Transverse colon (tissue), 4 donors: ENCODE results near the gene FANCC. TPM values are rescaled to one million over a fixed set of nuclear protein-coding genes. Genes with fewer than 3 reads are reported as not detected.

Experiments used
- DNase-seq: peaks from one replicate; pipeline ENCODE4 v3.0.0-alpha.2; 2019
- H3K27ac ChIP-seq, 4 donors: fragments of 200-600 bp; sonication (generic); 2 replicates each; pipeline ENCODE4 v1.5.1; 2016 to 2018; ENCODE audit warnings: inconsistent platforms in 4 of 4
- H3K27me3 ChIP-seq: fragments of 200-600 bp; sonication (generic); 2 replicates; pipeline ENCODE4 v1.5.1; 2017; ENCODE audit warnings: inconsistent platforms
- H3K36me3 ChIP-seq, 4 donors: fragments of 200-600 bp; sonication (generic); 2 replicates each; pipeline ENCODE4 v1.5.1; 2017 to 2019; ENCODE audit warnings: inconsistent platforms in 4 of 4
- H3K4me1 ChIP-seq, 4 donors: fragments of 200-600 bp; sonication (generic); 2 replicates each; pipeline ENCODE4 v1.5.1; 2017 to 2020; ENCODE audit warnings: inconsistent platforms in 4 of 4
- H3K4me3 ChIP-seq, 4 donors: fragments of 200-600 bp; sonication (generic); 1 replicate in 1 of 4; 2 replicates in 3 of 4; pipeline versions ENCODE4 v1.5.1 to v1.6.1; 2017 to 2019; ENCODE audit warnings: inconsistent platforms in 4 of 4
- H3K9me3 ChIP-seq, 2 donors: fragments of 200-600 bp; sonication (generic); 2 replicates each; pipeline ENCODE4 v1.5.1; 2017 to 2019; ENCODE audit warnings: inconsistent platforms in 2 of 2
- EP300 ChIP-seq: sonication (generic); formaldehyde crosslinking; IDR thresholded peaks from one replicate; pipeline ENCODE4 v1.6.1; 2017; ENCODE audit warnings: antibody characterized with exemption, low read depth
- POLR2A ChIP-seq: fragments of 450-650 bp; IDR thresholded peaks from one replicate; pipeline ENCODE4 v1.6.1; 2016; ENCODE audit warnings: antibody characterized with exemption, mild to moderate bottlenecking, moderate library complexity
- POLR2AphosphoS5 ChIP-seq, 3 donors: sonication (generic); formaldehyde crosslinking; IDR thresholded peaks; one replicate each; pipeline ENCODE4 v1.6.1; 2016; ENCODE audit warnings: antibody characterized with exemption in 3 of 3
- WGBS, 2 donors: methylation state at CpG; one replicate each; pipeline ENCODE4 v1.1.5; 2018; ENCODE audit warnings: low coverage in 1 of 2; 5-methylcytosine and 5-hydroxymethylcytosine counted together
- in situ Hi-C, 4 donors: fragments of 200-750 bp; cut with MboI; loops; one replicate each; pipeline versions ENCODE4 v1.15.0 to v1.15.1; 2017; ENCODE audit warnings: low sequenced_read_pairs in 3 of 4, low pct_ligation_motif_present in 1 of 4, low pct_unique_long_range_greater_than_20kb in 1 of 4
- intact Hi-C: fragments of 100-400 bp; cut with DNase I; formaldehyde crosslinking; loops from one replicate; pipeline ENCODE4 v1.15.1; 2023; ENCODE audit warnings: low total_unique reads
- total RNA-seq, 4 donors: library from RNA; depleted of rRNA; stranded (reverse); fragments of >200 nt; gene quantifications; one replicate each; pipeline ENCODE4 v1.1.0, GENCODE V29; 2016
- TF ChIP-seq, protein P1 (sequence below), 5 experiments: fragments of 200-600 bp in 3 of 5; fragments of 450-650 bp in 2 of 5; sonication (generic) in 3 of 5; IDR thresholded peaks; 1 replicate in 2 of 5; 2 replicates in 3 of 5; pipeline ENCODE4 v1.5.1; 2016 to 2017; ENCODE audit warnings: antibody characterized with exemption in 5 of 5, inconsistent platforms in 3 of 5, mild to moderate bottlenecking in 2 of 5, moderate library complexity in 1 of 5

Gene FANCC, protein sequence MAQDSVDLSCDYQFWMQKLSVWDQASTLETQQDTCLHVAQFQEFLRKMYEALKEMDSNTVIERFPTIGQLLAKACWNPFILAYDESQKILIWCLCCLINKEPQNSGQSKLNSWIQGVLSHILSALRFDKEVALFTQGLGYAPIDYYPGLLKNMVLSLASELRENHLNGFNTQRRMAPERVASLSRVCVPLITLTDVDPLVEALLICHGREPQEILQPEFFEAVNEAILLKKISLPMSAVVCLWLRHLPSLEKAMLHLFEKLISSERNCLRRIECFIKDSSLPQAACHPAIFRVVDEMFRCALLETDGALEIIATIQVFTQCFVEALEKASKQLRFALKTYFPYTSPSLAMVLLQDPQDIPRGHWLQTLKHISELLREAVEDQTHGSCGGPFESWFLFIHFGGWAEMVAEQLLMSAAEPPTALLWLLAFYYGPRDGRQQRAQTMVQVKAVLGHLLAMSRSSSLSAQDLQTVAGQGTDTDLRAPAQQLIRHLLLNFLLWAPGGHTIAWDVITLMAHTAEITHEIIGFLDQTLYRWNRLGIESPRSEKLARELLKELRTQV
- total RNA-seq: 10 to 100 TPM in 1 of 4 donors, 1 to 10 TPM in 3; 4.0 to 10.3 (median 9.5) TPM

- Histone ChIP-seq H3K36me3 (no peaks in the 10 kb centered on the region), H3K9me3 (no peaks in the 10 kb centered on the region), H3K27ac (peak within 1 kb of the TSS; percentile 94 to 99 (median 96)), H3K27me3 (no peaks in the 10 kb centered on the region), H3K4me3 (peak within 1 kb of the TSS; percentile 68 to 99 (median 90)), H3K4me1 (peaks cover 5 to 18% (median 11%) of the 10 kb centered on the region in 4 donors)
- TF ChIP-seq POLR2A: peak; percentile 48
- peak; percentile 34 to 74 (median 42) for TF ChIP-seq POLR2AphosphoS5 (IDR thresholded peaks at IDR 0.05)
- TF ChIP-seq, protein P1, sequence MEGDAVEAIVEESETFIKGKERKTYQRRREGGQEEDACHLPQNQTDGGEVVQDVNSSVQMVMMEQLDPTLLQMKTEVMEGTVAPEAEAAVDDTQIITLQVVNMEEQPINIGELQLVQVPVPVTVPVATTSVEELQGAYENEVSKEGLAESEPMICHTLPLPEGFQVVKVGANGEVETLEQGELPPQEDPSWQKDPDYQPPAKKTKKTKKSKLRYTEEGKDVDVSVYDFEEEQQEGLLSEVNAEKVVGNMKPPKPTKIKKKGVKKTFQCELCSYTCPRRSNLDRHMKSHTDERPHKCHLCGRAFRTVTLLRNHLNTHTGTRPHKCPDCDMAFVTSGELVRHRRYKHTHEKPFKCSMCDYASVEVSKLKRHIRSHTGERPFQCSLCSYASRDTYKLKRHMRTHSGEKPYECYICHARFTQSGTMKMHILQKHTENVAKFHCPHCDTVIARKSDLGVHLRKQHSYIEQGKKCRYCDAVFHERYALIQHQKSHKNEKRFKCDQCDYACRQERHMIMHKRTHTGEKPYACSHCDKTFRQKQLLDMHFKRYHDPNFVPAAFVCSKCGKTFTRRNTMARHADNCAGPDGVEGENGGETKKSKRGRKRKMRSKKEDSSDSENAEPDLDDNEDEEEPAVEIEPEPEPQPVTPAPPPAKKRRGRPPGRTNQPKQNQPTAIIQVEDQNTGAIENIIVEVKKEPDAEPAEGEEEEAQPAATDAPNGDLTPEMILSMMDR (IDR thresholded peaks at IDR 0.05): no peak
- no peak for TF ChIP-seq EP300
- peak; percentile 94 for DNase-seq
- in situ Hi-C loops: loop anchor here in 1 of 4 donors (25.0 kb wide), 1 partner anchor 195 kb away; the partner anchor contains the start of gene PTCH1
- 1% methylated on average over 64 of the region's 89 CpGs; no CpG with 5 or more reads in 1 of the 2 donors for WGBS, 2 donors
- intact Hi-C loops: loop anchor here (5.0 to 10.0 kb wide), 2 partner anchors 197 to 560 kb away; partner anchors contain the start of genes ERCC6L2 and PTCH1
These were observed at the start of gene FANCC for GRCh38 chr9:95317119-95317892. TSS of gene FANCC (minus strand) at chr9:95317709. CDS start at chr9:95249291, 68,418 bp downstream.

GRCh38 chr9:95366731-95367325 is 49.3 kb upstream of the FANCC start:
- H3K9me3 ChIP-seq: no peaks in the 10 kb centered on the region
- in situ Hi-C loops: no loop called here
- WGBS, 2 donors: 72 to 78% methylated on average over 7 to 8 of the region's 8 CpGs

GRCh38 chr9:95365766-95366165 is 48.3 kb upstream of the FANCC start:
- Histone ChIP-seq H3K4me1 (no peaks in the 10 kb centered on the region), H3K9me3 (no peaks in the 10 kb centered on the region), H3K27me3 (peaks cover 5% of the 10 kb centered on the region), H3K4me3 (no peak overlapping the region), H3K36me3 (peaks cover 0 to 2% (median 0%) of the 10 kb centered on the region in 4 donors), H3K27ac (no peak overlapping the region)
- 74 to 75% methylated on average over 4 of the region's 4 CpGs for whole genome bisulfite sequencing, 2 donors
- no peak for DNase-seq
- no peak for TF ChIP-seq POLR2AphosphoS5 (IDR thresholded peaks at IDR 0.05)
- TF ChIP-seq POLR2A: no peak
- TF ChIP-seq, protein P1 (IDR thresholded peaks at IDR 0.05): no peak
- no peak for TF ChIP-seq EP300
- intact Hi-C loops: loop anchor here (10.0 kb wide), 1 partner anchor 59 kb away; no protein-coding TSS in a partner anchor
- in situ Hi-C loops: no loop called here

More at GRCh38 chr9:95366731-95367325, 49.3 kb upstream of the FANCC start:
- Histone ChIP-seq H3K4me1 (no peaks in the 10 kb centered on the region), H3K27ac (no peak overlapping the region), H3K4me3 (no peak overlapping the region), H3K27me3 (peaks cover 5% of the 10 kb centered on the region), H3K36me3 (peaks cover 0 to 2% (median 0%) of the 10 kb centered on the region in 4 donors)
- DNase-seq: no peak
- intact Hi-C loops: loop anchor here (10.0 kb wide), 1 partner anchor 58 kb away; no protein-coding TSS in a partner anchor
- no peak for TF ChIP-seq POLR2AphosphoS5 (IDR thresholded peaks at IDR 0.05)
- TF ChIP-seq POLR2A: no peak
- no peak for TF ChIP-seq EP300
- TF ChIP-seq, protein P1 (IDR thresholded peaks at IDR 0.05): no peak
